A673 (cell line): ENCODE results near the gene MELTF. TPM values are rescaled to one million over a fixed set of nuclear protein-coding genes. Genes with fewer than 3 reads are reported as not detected.

Experiments
- BruUV-seq: library from RNA; stranded (reverse); fragments of 400-500 nt; replicated peaks from 2 replicates; lab custom pipeline; 2021; lab: Mats Ljungman, UMichigan
- CTCF ChIA-PET: fragments of 300-600 bp; sonication (Branson Sonifier 250); formaldehyde crosslinking; loops from one replicate; lab custom pipeline; 2022; ENCODE audit warnings: antibody characterized with exemption; lab: Charles Lee
- POLR2A ChIA-PET: fragments of 300-600 bp; sonication (Branson Sonifier 250); formaldehyde crosslinking; loops from one replicate; lab custom pipeline; 2022; ENCODE audit warnings: antibody characterized with exemption; ENCODE audit not compliant: low non-redundant PET; lab: Charles Lee
- DNase-seq: peaks from one replicate; pipeline ENCODE4 v3.0.0-alpha.2; 2015; ENCODE audit warnings: low spot score
- H3K27ac ChIP-seq: fragments of 200-600 bp; sonication (generic); 2 replicates; pipeline ENCODE4 v1.5.1; 2016; ENCODE audit warnings: mixed run types, low read depth, mild to moderate bottlenecking, mixed read lengths, antibody characterized with exemption, low read length; ENCODE audit not compliant: poor library complexity, severe bottlenecking
- H3K27me3 ChIP-seq: fragments of 200-600 bp; sonication (generic); replicated peaks from 2 replicates; pipeline ENCODE4 v1.6.1; 2017; ENCODE audit warnings: mixed run types, low read depth, mild to moderate bottlenecking, mixed read lengths, antibody characterized with exemption, low read length; ENCODE audit not compliant: insufficient read depth, poor library complexity
- H3K36me3 ChIP-seq: fragments of 200-600 bp; sonication (generic); 2 replicates; pipeline ENCODE4 v1.6.1; 2016; ENCODE audit warnings: mixed run types, mild to moderate bottlenecking, mixed read lengths, antibody characterized with exemption, low read length; ENCODE audit not compliant: insufficient read depth, poor library complexity, severe bottlenecking
- H3K4me1 ChIP-seq: fragments of 200-600 bp; sonication (generic); 2 replicates; pipeline ENCODE4 v1.6.1; 2017; ENCODE audit warnings: mixed run types, mild to moderate bottlenecking, mixed read lengths, antibody characterized with exemption, low read length; ENCODE audit not compliant: insufficient read depth, poor library complexity, severe bottlenecking
- H3K4me3 ChIP-seq: fragments of 200-600 bp; sonication (generic); 2 replicates; pipeline ENCODE4 v1.5.1; 2016; ENCODE audit warnings: low read depth, mixed run types, mild to moderate bottlenecking, mixed read lengths, low read length; ENCODE audit not compliant: poor library complexity, severe bottlenecking
- H3K9me3 ChIP-seq: fragments of 200-600 bp; sonication (generic); 2 replicates; pipeline ENCODE4 v1.6.1; 2016; ENCODE audit warnings: mixed run types, low read depth, mild to moderate bottlenecking, mixed read lengths, antibody characterized with exemption, low read length; ENCODE audit not compliant: poor library complexity, severe bottlenecking
- CTCF ChIP-seq: fragments of 300-800, 200-600 bp; sonication (generic); conservative IDR thresholded peaks from 2 replicates; pipeline ENCODE4 v1.5.1; 2017; ENCODE audit warnings: low read depth, mild to moderate bottlenecking, antibody characterized with exemption, low read length, moderate library complexity, mixed read lengths
- EZH2 ChIP-seq: fragments of 200-600 bp; sonication (generic); IDR thresholded peaks from 2 replicates; pipeline ENCODE4 v1.6.1; 2017; ENCODE audit warnings: borderline replicate concordance, low read depth, mild to moderate bottlenecking, mixed read lengths, antibody characterized with exemption, low read length; ENCODE audit not compliant: poor library complexity, severe bottlenecking
- intact Hi-C: fragments of 100-400 bp; cut with micrococcal nuclease; formaldehyde crosslinking; loops from one replicate; pipeline ENCODE4 v1.10.0; 2022; ENCODE audit not compliant: unreplicated experiment
- total RNA-seq: library from RNA; stranded (reverse); gene quantifications from 2 replicates; pipeline ENCODE4 v1.2.3, GENCODE V29; 2021

The MELTF gene
- total RNA-seq, 1 experiment from 2014 or later, result 2.6 TPM

GRCh38 chr3:197023998-197024651, 5.5 kb downstream of the MELTF start:
- Histone ChIP-seq H3K27ac (no peak overlapping the region), H3K4me3 (no peak overlapping the region), H3K4me1 (no peaks in the 10 kb centered on the region), H3K27me3 (no peaks in the 10 kb centered on the region), H3K9me3 (no peaks in the 10 kb centered on the region), H3K36me3 (no peaks in the 10 kb centered on the region)
- POLR2A ChIA-PET, result no interaction called here
- CTCF ChIA-PET, result no interaction called here
- no peak for DNase-seq
- TF ChIP-seq CTCF (no peak), EZH2 (no peak)
- BruUV-seq, result no TSS peak
- intact Hi-C loops, result no loop called here

GRCh38 chr3:197023241-197023997, 6.2 kb downstream of the MELTF start:
- intact Hi-C loops, result no loop called here
- no TSS peak for BruUV-seq
- no peak for TF ChIP-seq CTCF
- TF ChIP-seq EZH2, result no peak
- no peaks in the 10 kb centered on the region for H3K36me3 ChIP-seq
- H3K4me3 ChIP-seq, result no peak overlapping the region
- ChIA-PET CTCF (no interaction called here), POLR2A (no interaction called here)
- H3K9me3 ChIP-seq, result no peaks in the 10 kb centered on the region
- no peaks in the 10 kb centered on the region for H3K27me3 ChIP-seq
- H3K4me1 ChIP-seq, result no peaks in the 10 kb centered on the region
- no peak overlapping the region for H3K27ac ChIP-seq
- DNase-seq, result no peak

GRCh38 chr3:197022405-197023231, 7.0 kb downstream of the MELTF start:
- TF ChIP-seq EZH2 (no peak), CTCF (no peak)
- Histone ChIP-seq H3K27me3 (no peaks in the 10 kb centered on the region), H3K9me3 (no peaks in the 10 kb centered on the region), H3K4me1 (no peaks in the 10 kb centered on the region), H3K4me3 (no peak overlapping the region), H3K27ac (no peak overlapping the region), H3K36me3 (no peaks in the 10 kb centered on the region)
- BruUV-seq, result no TSS peak
- DNase-seq, result no peak
- intact Hi-C loops, result no loop called here
- ChIA-PET CTCF (no interaction called here), POLR2A (no interaction called here)
